SK-N-SH (cell line): Measurements from ENCODE around the gene TREML4. TPM values are rescaled to one million over a fixed set of nuclear protein-coding genes. Genes with fewer than 3 reads are reported as not detected.

Experiments
- CTCF ChIA-PET: fragments of 300-600, 350-600 bp; formaldehyde crosslinking; extraction: SDS; loops from one replicate; lab custom pipeline; 2021; lab: Yijun Ruan, JAX
- POLR2A ChIA-PET: fragments of 350-600 bp; sonication (Branson Sonifier 250); formaldehyde crosslinking; extraction: SDS; loops from one replicate; lab custom pipeline; 2020; ENCODE audit warnings: antibody characterized with exemption, inconsistent platforms; lab: Yijun Ruan, JAX
- DNase-seq: peaks from one replicate; pipeline ENCODE4 v3.0.0; 2012
- H2AFZ ChIP-seq: fragments of 200-600 bp; sonication (generic); 2 replicates; pipeline ENCODE4 v1.8.1; 2016; ENCODE audit warnings: antibody characterized with exemption, mild to moderate bottlenecking, low read depth
- H3F3A ChIP-seq: fragments of 200-600 bp; sonication (generic); replicated peaks from 2 replicates; pipeline ENCODE3; 2016; ENCODE audit warnings: antibody characterized with exemption, mild to moderate bottlenecking; ENCODE audit not compliant: insufficient read depth
- H3K27ac ChIP-seq, 2 experiments: fragments of 200-500 bp in 1 of 2; fragments of 200-600 bp in 1 of 2; sonication (Bioruptor generic) in 1 of 2; sonication (generic), shearing (Covaris generic) in 1 of 2; 2 replicates each; pipeline versions ENCODE4 v1.5.1 to v1.6.1; 2014 to 2016; ENCODE audit warnings: low read depth in 2 of 2, inconsistent platforms in 1 of 2, low read length in 1 of 2, mild to moderate bottlenecking in 1 of 2, mixed read lengths in 1 of 2
- H3K27me3 ChIP-seq: fragments of 200-600 bp; sonication (generic), shearing (Covaris generic); 2 replicates; pipeline ENCODE4 v1.6.1; 2016; ENCODE audit warnings: mixed run types; ENCODE audit not compliant: insufficient read depth
- H3K36me3 ChIP-seq, 2 experiments: fragments of 200-500 bp in 1 of 2; fragments of 200-600 bp in 1 of 2; sonication (Bioruptor generic) in 1 of 2; sonication (generic) in 1 of 2; replicated peaks in 1 of 2; 2 replicates each; pipeline versions ENCODE3 to v1.5.1; 2014 to 2016; ENCODE audit warnings: low read length in 1 of 2, mild to moderate bottlenecking in 1 of 2; ENCODE audit not compliant: insufficient read depth in 2 of 2, control insufficient read depth in 1 of 2
- H3K4me1 ChIP-seq, 2 experiments: fragments of 200-500 bp in 1 of 2; fragments of 200-600 bp in 1 of 2; sonication (Bioruptor generic) in 1 of 2; sonication (generic), shearing (Covaris generic) in 1 of 2; 2 replicates each; pipeline versions ENCODE4 v1.5.1 to v1.6.1; 2014 to 2016; ENCODE audit warnings: low read depth in 1 of 2, low read length in 1 of 2, mixed run types in 1 of 2; ENCODE audit not compliant: insufficient read depth in 2 of 2, control insufficient read depth in 1 of 2
- H3K4me2 ChIP-seq: fragments of 200-600 bp; sonication (generic), shearing (Covaris generic); 2 replicates; pipeline ENCODE4 v1.6.1; 2017; ENCODE audit warnings: mixed run types
- H3K4me3 ChIP-seq, 2 experiments: fragments of 200-500 bp in 1 of 2; fragments of 200-600 bp in 1 of 2; sonication (Bioruptor generic) in 1 of 2; sonication (generic), shearing (Covaris generic) in 1 of 2; 2 replicates each; pipeline versions ENCODE4 v1.5.1 to v1.8.1; 2014 to 2016; ENCODE audit warnings: low read depth in 2 of 2, inconsistent platforms in 1 of 2, low read length in 1 of 2, mild to moderate bottlenecking in 1 of 2, mixed read lengths in 1 of 2, moderate library complexity in 1 of 2
- H3K79me2 ChIP-seq: fragments of 200-600 bp; sonication (generic); 2 replicates; pipeline ENCODE4 v1.8.1; 2017; ENCODE audit warnings: mild to moderate bottlenecking; ENCODE audit not compliant: insufficient read depth
- H3K9ac ChIP-seq: fragments of 200-600 bp; sonication (generic); 2 replicates; pipeline ENCODE4 v1.6.1; 2017; ENCODE audit warnings: mixed run types
- H3K9me2 ChIP-seq: fragments of 200-600 bp; sonication (generic); 2 replicates; pipeline ENCODE4 v1.6.1; 2017; ENCODE audit warnings: mixed run types
- H3K9me3 ChIP-seq: fragments of 200-600 bp; sonication (generic); 2 replicates; pipeline ENCODE4 v1.6.1; 2017; ENCODE audit warnings: mixed run types, mild to moderate bottlenecking, moderate library complexity
- H4K20me1 ChIP-seq: fragments of 200-600 bp; sonication (generic); 2 replicates; pipeline ENCODE4 v1.6.1; 2017; ENCODE audit warnings: mild to moderate bottlenecking, mixed run types; ENCODE audit not compliant: insufficient read depth
- ELF1 ChIP-seq: IDR thresholded peaks from 2 replicates; pipeline ENCODE4 v1.4.0; 2012
- EP300 ChIP-seq, 2 experiments: IDR thresholded peaks; 2 replicates each; pipeline versions ENCODE4 v1.4.0 to v1.6.1; 2012; ENCODE audit warnings: borderline replicate concordance in 1 of 2, low read depth in 1 of 2, low read length in 1 of 2
- EZH2phosphoT487 ChIP-seq: fragments of 200-600 bp; sonication (generic); IDR thresholded peaks from 2 replicates; pipeline ENCODE4 v1.6.1; 2017; ENCODE audit warnings: low read depth, mixed run types, mild to moderate bottlenecking, antibody characterized with exemption, moderate library complexity, borderline replicate concordance
- FOXJ3 ChIP-seq: sonication (generic); formaldehyde crosslinking; IDR thresholded peaks from 2 replicates; pipeline ENCODE4 v1.5.1; 2020; ENCODE audit warnings: mild to moderate bottlenecking, missing genetic modification reagents
- GABPA ChIP-seq: IDR thresholded peaks from 2 replicates; pipeline ENCODE4 v1.4.0; 2012; ENCODE audit warnings: low read depth, mild to moderate bottlenecking
- JUND ChIP-seq: IDR thresholded peaks from 2 replicates; pipeline ENCODE4 v1.4.0; 2012
- MEF2A ChIP-seq: IDR thresholded peaks from 2 replicates; pipeline ENCODE4 v1.4.0; 2012; ENCODE audit warnings: low read depth, borderline replicate concordance
- MXI1 ChIP-seq: IDR thresholded peaks from 2 replicates; pipeline ENCODE4 v1.6.1; 2012; ENCODE audit warnings: mild to moderate bottlenecking, low read depth, low read length, improper control_type of control experiment
- NFIC ChIP-seq: IDR thresholded peaks from 2 replicates; pipeline ENCODE4 v1.4.0; 2012; ENCODE audit warnings: borderline replicate concordance
- POLR2AphosphoS5 ChIP-seq: IDR thresholded peaks from 2 replicates; pipeline ENCODE4 v1.6.1; 2012; ENCODE audit warnings: low read depth, low read length
- RCOR1 ChIP-seq: fragments of 150-350 bp; IDR thresholded peaks from 2 replicates; pipeline ENCODE4 v1.6.1; 2017; ENCODE audit warnings: antibody characterized with exemption, low read length
- SIN3A ChIP-seq: IDR thresholded peaks from 2 replicates; pipeline ENCODE4 v1.6.1; 2012; ENCODE audit warnings: low read depth, mild to moderate bottlenecking, low read length, moderate library complexity, borderline replicate concordance
- WGBS: methylation state at CpG from one replicate; pipeline ENCODE4 v1.1.6; 2017; ENCODE audit warnings: low lambda C conversion rate; 5-methylcytosine and 5-hydroxymethylcytosine counted together
- polyA plus RNA-seq, 3 experiments: library from polyadenylated mRNA; depleted of rRNA; stranded (reverse); fragments of >200 nt; gene quantifications; 2 replicates each; pipeline ENCODE4 v1.2.3, GENCODE V29; 2012
- TF ChIP-seq, protein P1 (sequence below): IDR thresholded peaks from 2 replicates; pipeline ENCODE4; 2012
- TF ChIP-seq, protein P2 (sequence below): IDR thresholded peaks from 2 replicates; pipeline ENCODE4 v1.4.0; 2012; ENCODE audit warnings: low read depth
- TF ChIP-seq, protein P3 (sequence below): fragments of 200-600 bp; sonication (generic); IDR thresholded peaks from 2 replicates; pipeline ENCODE4 v1.6.1; 2017; ENCODE audit warnings: antibody characterized with exemption, mild to moderate bottlenecking, moderate library complexity
- TF ChIP-seq, protein P4 (sequence below): fragments of 150-350 bp; IDR thresholded peaks from 2 replicates; pipeline ENCODE4 v1.6.1; 2016; ENCODE audit warnings: mild to moderate bottlenecking, low read depth, low read length

Gene TREML4
- polyA plus RNA-seq, 1 of the 3 experiments (the other 2 are of a cell fraction) = not detected

DNA sequence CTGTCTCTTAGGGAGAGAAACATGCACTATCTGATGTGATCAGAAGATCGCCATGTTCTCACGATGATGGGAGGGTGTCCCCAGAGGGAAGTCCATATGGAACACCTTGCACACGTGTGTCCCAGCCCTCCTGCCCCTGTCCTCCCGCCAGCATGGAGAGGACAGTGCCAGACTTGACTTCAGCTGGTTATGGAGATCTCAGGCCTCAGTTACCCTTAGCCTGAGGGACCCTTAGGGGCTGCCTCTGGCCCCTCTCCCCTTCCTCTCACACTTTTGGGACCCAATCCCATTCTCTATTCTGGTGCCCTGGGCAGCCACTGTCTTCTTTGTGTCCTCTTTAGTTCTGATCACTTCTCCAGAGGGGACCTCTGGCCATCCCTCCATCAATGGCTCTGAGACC is 1.6 kb downstream of the TREML4 start:
- no peak for DNase-seq
- H3K79me2 ChIP-seq = no peaks in the 10 kb centered on the region
- no peak overlapping the region for H3K4me3 ChIP-seq
- no peaks in the 10 kb centered on the region for H3K9me2 ChIP-seq
- CTCF ChIA-PET = no interaction called here
- no peak for TF ChIP-seq RCOR1
- no peak for TF ChIP-seq MEF2A
- no peak for TF ChIP-seq EZH2phosphoT487
- TF ChIP-seq, protein P1, sequence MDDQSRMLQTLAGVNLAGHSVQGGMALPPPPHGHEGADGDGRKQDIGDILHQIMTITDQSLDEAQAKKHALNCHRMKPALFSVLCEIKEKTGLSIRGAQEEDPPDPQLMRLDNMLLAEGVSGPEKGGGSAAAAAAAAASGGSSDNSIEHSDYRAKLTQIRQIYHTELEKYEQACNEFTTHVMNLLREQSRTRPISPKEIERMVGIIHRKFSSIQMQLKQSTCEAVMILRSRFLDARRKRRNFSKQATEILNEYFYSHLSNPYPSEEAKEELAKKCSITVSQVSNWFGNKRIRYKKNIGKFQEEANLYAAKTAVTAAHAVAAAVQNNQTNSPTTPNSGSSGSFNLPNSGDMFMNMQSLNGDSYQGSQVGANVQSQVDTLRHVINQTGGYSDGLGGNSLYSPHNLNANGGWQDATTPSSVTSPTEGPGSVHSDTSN = no peak
- no peak for TF ChIP-seq JUND
- no peak for TF ChIP-seq NFIC
- TF ChIP-seq GABPA = no peak
- no peak for TF ChIP-seq EP300 (IDR thresholded peaks at IDR 0.05; ENCODE audit: borderline replicate concordance in 1 of 2, low read depth in 1 of 2, low read length in 1 of 2)
- TF ChIP-seq ELF1 = no peak
- no peak for TF ChIP-seq MXI1
- TF ChIP-seq SIN3A = no peak
- TF ChIP-seq, protein P2, sequence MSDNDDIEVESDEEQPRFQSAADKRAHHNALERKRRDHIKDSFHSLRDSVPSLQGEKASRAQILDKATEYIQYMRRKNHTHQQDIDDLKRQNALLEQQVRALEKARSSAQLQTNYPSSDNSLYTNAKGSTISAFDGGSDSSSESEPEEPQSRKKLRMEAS = no peak
- TF ChIP-seq, protein P3, sequence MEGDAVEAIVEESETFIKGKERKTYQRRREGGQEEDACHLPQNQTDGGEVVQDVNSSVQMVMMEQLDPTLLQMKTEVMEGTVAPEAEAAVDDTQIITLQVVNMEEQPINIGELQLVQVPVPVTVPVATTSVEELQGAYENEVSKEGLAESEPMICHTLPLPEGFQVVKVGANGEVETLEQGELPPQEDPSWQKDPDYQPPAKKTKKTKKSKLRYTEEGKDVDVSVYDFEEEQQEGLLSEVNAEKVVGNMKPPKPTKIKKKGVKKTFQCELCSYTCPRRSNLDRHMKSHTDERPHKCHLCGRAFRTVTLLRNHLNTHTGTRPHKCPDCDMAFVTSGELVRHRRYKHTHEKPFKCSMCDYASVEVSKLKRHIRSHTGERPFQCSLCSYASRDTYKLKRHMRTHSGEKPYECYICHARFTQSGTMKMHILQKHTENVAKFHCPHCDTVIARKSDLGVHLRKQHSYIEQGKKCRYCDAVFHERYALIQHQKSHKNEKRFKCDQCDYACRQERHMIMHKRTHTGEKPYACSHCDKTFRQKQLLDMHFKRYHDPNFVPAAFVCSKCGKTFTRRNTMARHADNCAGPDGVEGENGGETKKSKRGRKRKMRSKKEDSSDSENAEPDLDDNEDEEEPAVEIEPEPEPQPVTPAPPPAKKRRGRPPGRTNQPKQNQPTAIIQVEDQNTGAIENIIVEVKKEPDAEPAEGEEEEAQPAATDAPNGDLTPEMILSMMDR = no peak
- TF ChIP-seq, protein P4, sequence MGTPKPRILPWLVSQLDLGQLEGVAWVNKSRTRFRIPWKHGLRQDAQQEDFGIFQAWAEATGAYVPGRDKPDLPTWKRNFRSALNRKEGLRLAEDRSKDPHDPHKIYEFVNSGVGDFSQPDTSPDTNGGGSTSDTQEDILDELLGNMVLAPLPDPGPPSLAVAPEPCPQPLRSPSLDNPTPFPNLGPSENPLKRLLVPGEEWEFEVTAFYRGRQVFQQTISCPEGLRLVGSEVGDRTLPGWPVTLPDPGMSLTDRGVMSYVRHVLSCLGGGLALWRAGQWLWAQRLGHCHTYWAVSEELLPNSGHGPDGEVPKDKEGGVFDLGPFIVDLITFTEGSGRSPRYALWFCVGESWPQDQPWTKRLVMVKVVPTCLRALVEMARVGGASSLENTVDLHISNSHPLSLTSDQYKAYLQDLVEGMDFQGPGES = no peak
- no peak for TF ChIP-seq POLR2AphosphoS5
- no peak for TF ChIP-seq FOXJ3 (CRISPR knock-in tag)
- no peak overlapping the region for H3K9ac ChIP-seq
- H3K4me2 ChIP-seq = no peak overlapping the region
- POLR2A ChIA-PET = no interaction called here
- 20% methylated on average over 1 of the region's 4 CpGs for WGBS
- H4K20me1 ChIP-seq = no peaks in the 10 kb centered on the region
- no peaks in the 10 kb centered on the region; the same call in 1 of the 2 replicates for H3K9me3 ChIP-seq
- no peaks in the 10 kb centered on the region for H3K4me1 ChIP-seq
- no peaks in the 10 kb centered on the region for H3K36me3 ChIP-seq
- no peak overlapping the region for H3K27ac ChIP-seq
- peaks cover 9% of the 10 kb centered on the region; the same call in 1 of the 2 replicates for H3K27me3 ChIP-seq
- no peak overlapping the region for H2AFZ ChIP-seq
- no peaks in the 10 kb centered on the region for H3F3A ChIP-seq
